H1 (cell line): Measurements from ENCODE around the gene TGFB1I1.

Experiments
- CEBPB ChIP-seq: IDR thresholded peaks from 2 replicates; pipeline ENCODE4 v1.6.1; 2012; ENCODE audit warnings: low read depth, low read length
- CTCF ChIP-seq, 3 experiments: IDR thresholded peaks; 1 replicate in 2 of 3; 2 replicates in 1 of 3; pipeline versions ENCODE4 v1.5.1 to v1.6.1; 2011; ENCODE audit warnings: low read length in 3 of 3, mild to moderate bottlenecking in 3 of 3, inconsistent platforms in 2 of 3, low read depth in 1 of 3, moderate library complexity in 1 of 3; ENCODE audit not compliant: insufficient read depth in 1 of 3; ENCODE audit errors: control extremely low read depth in 1 of 3
- EP300 ChIP-seq, 2 experiments: IDR thresholded peaks; 1 replicate in 1 of 2; 2 replicates in 1 of 2; pipeline ENCODE4 v1.6.1; 2011 to 2012; ENCODE audit warnings: low read depth in 2 of 2, low read length in 2 of 2, mild to moderate bottlenecking in 2 of 2, borderline replicate concordance in 1 of 2, inconsistent platforms in 1 of 2, moderate library complexity in 1 of 2
- HDAC2 ChIP-seq, 2 experiments: fragments of 300-600 bp in 1 of 2; sonication (generic) in 1 of 2; IDR thresholded peaks; 2 replicates each; pipeline ENCODE4 v1.6.1; 2011 to 2012; ENCODE audit warnings: low read depth in 2 of 2, low read length in 2 of 2, mild to moderate bottlenecking in 2 of 2, moderate library complexity in 2 of 2, borderline replicate concordance in 1 of 2, inconsistent platforms in 1 of 2
- PHF8 ChIP-seq: fragments of 200-600 bp; sonication (generic); conservative IDR thresholded peaks from 2 replicates; pipeline ENCODE4 v1.7.1; 2012; ENCODE audit warnings: low read depth, mild to moderate bottlenecking, inconsistent platforms, low read length, moderate library complexity
- POLR2A ChIP-seq, 2 experiments: IDR thresholded peaks; 1 replicate in 1 of 2; 2 replicates in 1 of 2; pipeline ENCODE4 v1.6.1; 2011; ENCODE audit warnings: low read depth in 2 of 2, low read length in 2 of 2, mild to moderate bottlenecking in 2 of 2; ENCODE audit errors: control extremely low read depth in 1 of 2
- POLR2AphosphoS5 ChIP-seq: IDR thresholded peaks from 2 replicates; pipeline ENCODE4 v1.6.1; 2011; ENCODE audit warnings: low read depth, low read length
- RFX5 ChIP-seq: IDR thresholded peaks from 2 replicates; pipeline ENCODE4 v1.6.1; 2011; ENCODE audit warnings: low read depth, low read length, improper control_type of control experiment, borderline replicate concordance
- SIN3A ChIP-seq, 2 experiments: IDR thresholded peaks in 1 of 2; conservative IDR thresholded peaks in 1 of 2; 2 replicates each; pipeline ENCODE4 v1.6.1; 2011 to 2012; ENCODE audit warnings: low read length in 2 of 2, improper control_type of control experiment in 1 of 2, low read depth in 1 of 2, mild to moderate bottlenecking in 1 of 2
- SP1 ChIP-seq: IDR thresholded peaks from 2 replicates; pipeline ENCODE4 v1.6.1; 2011; ENCODE audit warnings: low read depth, low read length
- ZNF274 ChIP-seq: IDR thresholded peaks from 2 replicates; pipeline ENCODE4 v1.7.0; 2012; ENCODE audit warnings: low read length, borderline replicate concordance; ENCODE audit errors: extremely low read depth

- TF ChIP-seq SIN3A (conservative IDR thresholded peaks at IDR 0.05 in 1 of 2, IDR thresholded peaks at IDR 0.05 in 1 of 2; ENCODE audit: low read depth in 1 of 2, low read length in 2 of 2), result no peak
- TF ChIP-seq PHF8, result no peak
- TF ChIP-seq SP1, result no peak
- TF ChIP-seq POLR2A (IDR thresholded peaks at IDR 0.05; ENCODE audit: control extremely low read depth in 1 of 2, low read depth in 2 of 2, low read length in 2 of 2), result no peak
- no peak for TF ChIP-seq CTCF (IDR thresholded peaks at IDR 0.05; ENCODE audit: control extremely low read depth in 1 of 3, insufficient read depth in 1 of 3, low read depth in 1 of 3, low read length in 3 of 3)
- no peak for TF ChIP-seq POLR2AphosphoS5
- no peak for TF ChIP-seq ZNF274
- no peak for TF ChIP-seq EP300 (IDR thresholded peaks at IDR 0.05; ENCODE audit: borderline replicate concordance in 1 of 2, low read depth in 2 of 2, low read length in 2 of 2)
- TF ChIP-seq CEBPB, result no peak
- TF ChIP-seq RFX5, result no peak
- TF ChIP-seq HDAC2 (IDR thresholded peaks at IDR 0.05; ENCODE audit: borderline replicate concordance in 1 of 2, low read depth in 2 of 2, low read length in 2 of 2), result no peak
These were observed 41.4 kb upstream of the TGFB1I1 start for GRCh38 chr16:31430380-31431052.
